ENCODE data around the gene BANP.
"Not testable (repeated sequence)": the region's sequence is repeated elsewhere in the genome, so short reads cannot be mapped to it uniquely, and the experiment has no call there.

BANP gene

GRCh38 chr16:87936375-87937230 is 14.6 kb upstream of the BANP start, which contains the start of gene CA5A:
TSS of gene CA5A (minus strand) at chr16:87936529. CDS start at chr16:87936450, 79 bp downstream.
- TF ChIP-seq POLR2A (IDR thresholded peaks at IDR 0.05; ENCODE audit: low read depth, low read length) = no peak
- DNase-seq (ENCODE audit: insufficient read length, low spot score) (no peak), FAIRE-seq (no peak)

- not testable (repeated sequence) for DNase-seq (ENCODE audit: insufficient read length, low spot score); FAIRE-seq
Observed at GRCh38 chr16:87937231-87937542, 14.0 kb upstream of the BANP start.

GRCh38 chr16:87938412-87938949 is 12.8 kb upstream of the BANP start:
- TF ChIP-seq POLR2A (IDR thresholded peaks at IDR 0.05; ENCODE audit: low read depth, low read length) = no peak
- no peak for DNase-seq (ENCODE audit: insufficient read length, low spot score)
- FAIRE-seq = no peak

GRCh38 chr16:87939562-87940423 is 11.4 kb upstream of the BANP start:
- FAIRE-seq (no peak), DNase-seq (ENCODE audit: insufficient read length, low spot score) (no peak)
- no peak for TF ChIP-seq POLR2A (IDR thresholded peaks at IDR 0.05; ENCODE audit: low read depth, low read length)

GRCh38 chr16:87942680-87943079 is 8.6 kb upstream of the BANP start:
- no peak for FAIRE-seq
- DNase-seq (ENCODE audit: insufficient read length, low spot score) = no peak
- TF ChIP-seq POLR2A (IDR thresholded peaks at IDR 0.05; ENCODE audit: low read depth, low read length) = no peak

- DNase-seq (ENCODE audit: insufficient read length, low spot score) (no peak), FAIRE-seq (no peak)
- TF ChIP-seq POLR2A (IDR thresholded peaks at IDR 0.05; ENCODE audit: low read depth, low read length) = no peak
Observed at GRCh38 chr16:87945351-87946042, 5.7 kb upstream of the BANP start.

- FAIRE-seq = no peak
- DNase-seq (ENCODE audit: insufficient read length, low spot score) = no peak
- no peak for TF ChIP-seq POLR2A (IDR thresholded peaks at IDR 0.05; ENCODE audit: low read depth, low read length)
Observed at GRCh38 chr16:87946596-87947347, 4.5 kb upstream of the BANP start.

GRCh38 chr16:87947356-87948118 is 3.7 kb upstream of the BANP start:
- no peak for DNase-seq (ENCODE audit: insufficient read length, low spot score)
- TF ChIP-seq POLR2A (IDR thresholded peaks at IDR 0.05; ENCODE audit: low read depth, low read length) = no peak
- no peak for FAIRE-seq

GRCh38 chr16:87948119-87948545 is 3.1 kb upstream of the BANP start:
- no peak for FAIRE-seq
- TF ChIP-seq POLR2A (IDR thresholded peaks at IDR 0.05; ENCODE audit: low read depth, low read length) = no peak
- DNase-seq (ENCODE audit: insufficient read length, low spot score) = no peak

GRCh38 chr16:87948735-87949070 is 2.5 kb upstream of the BANP start:
- FAIRE-seq (no peak), DNase-seq (ENCODE audit: insufficient read length, low spot score) (no peak)
- TF ChIP-seq POLR2A (IDR thresholded peaks at IDR 0.05; ENCODE audit: low read depth, low read length) = no peak

- DNase-seq (ENCODE audit: insufficient read length, low spot score) (no peak), FAIRE-seq (no peak)
- no peak for TF ChIP-seq POLR2A (IDR thresholded peaks at IDR 0.05; ENCODE audit: low read depth, low read length)
Observed at GRCh38 chr16:87949071-87949744, 2.0 kb upstream of the BANP start.
